H9 (cell line): ENCODE data around the gene TPSB2. TPM values are rescaled to one million over a fixed set of nuclear protein-coding genes. Genes with fewer than 3 reads are reported as not detected.
"Not testable (repeated sequence)": the region's sequence is repeated elsewhere in the genome, so short reads cannot be mapped to it uniquely, and the experiment has no call there.

Experiments
- DNase-seq: peaks from one replicate; pipeline ENCODE4 v3.0.0-alpha.2; 2017
- H2AFZ ChIP-seq: one replicate; pipeline ENCODE4 v1.6.1; 2013; ENCODE audit warnings: mild to moderate bottlenecking, low read length, control low read depth, moderate library complexity
- H2AK5ac ChIP-seq: 2 replicates; pipeline ENCODE4 v1.6.1; 2013; ENCODE audit warnings: low read length, control low read depth, mixed read lengths; ENCODE audit not compliant: insufficient read length
- H2BK120ac ChIP-seq: one replicate; pipeline ENCODE4 v1.6.1; 2013; ENCODE audit warnings: low read depth, mild to moderate bottlenecking, low read length, control low read depth, inconsistent platforms; ENCODE audit not compliant: poor library complexity, severe bottlenecking
- H2BK12ac ChIP-seq: 2 replicates; pipeline ENCODE4 v1.6.1; 2013; ENCODE audit warnings: low read length, control low read depth, mixed read lengths, low read depth; ENCODE audit not compliant: insufficient read length
- H2BK15ac ChIP-seq: 2 replicates; pipeline ENCODE4 v1.6.1; 2013; ENCODE audit warnings: low read depth, low read length, control low read depth
- H2BK20ac ChIP-seq: one replicate; pipeline ENCODE4 v1.6.1; 2013; ENCODE audit warnings: low read depth, mild to moderate bottlenecking, low read length, control low read depth, inconsistent platforms; ENCODE audit not compliant: poor library complexity, severe bottlenecking
- H2BK5ac ChIP-seq: 2 replicates; pipeline ENCODE4 v1.6.1; 2013; ENCODE audit warnings: low read length, control low read depth, mixed read lengths; ENCODE audit not compliant: insufficient read length
- H3K14ac ChIP-seq: 2 replicates; pipeline ENCODE4 v1.6.1; 2013; ENCODE audit warnings: low read length, control low read depth; ENCODE audit not compliant: insufficient read depth
- H3K18ac ChIP-seq: 2 replicates; pipeline ENCODE4 v1.6.1; 2013; ENCODE audit warnings: low read depth, mild to moderate bottlenecking, mixed read lengths, low read length, control low read depth; ENCODE audit not compliant: insufficient read length
- H3K23ac ChIP-seq: 2 replicates; pipeline ENCODE4 v1.6.1; 2013; ENCODE audit warnings: low read length, control low read depth, mixed read lengths, low read depth; ENCODE audit not compliant: insufficient read length
- H3K23me2 ChIP-seq: 2 replicates; pipeline ENCODE4 v1.6.1; 2013; ENCODE audit warnings: low read depth, mild to moderate bottlenecking, mixed read lengths, low read length, control low read depth; ENCODE audit not compliant: insufficient read length, poor library complexity, severe bottlenecking
- H3K27ac ChIP-seq: 2 replicates; pipeline ENCODE4 v1.5.1; 2013; ENCODE audit warnings: low read length, control low read depth, mixed read lengths, low read depth; ENCODE audit not compliant: insufficient read length
- H3K27me3 ChIP-seq: 2 replicates; pipeline ENCODE4 v1.6.1; 2013; ENCODE audit warnings: low read length, control low read depth, inconsistent platforms; ENCODE audit not compliant: insufficient read depth
- H3K4ac ChIP-seq: 2 replicates; pipeline ENCODE4 v1.6.1; 2013; ENCODE audit warnings: low read depth, mild to moderate bottlenecking, control low read depth, inconsistent platforms, low read length, moderate library complexity
- H3K4me1 ChIP-seq: 2 replicates; pipeline ENCODE4 v1.6.1; 2013; ENCODE audit warnings: low read length, control low read depth, inconsistent platforms; ENCODE audit not compliant: insufficient read depth
- H3K4me2 ChIP-seq: 2 replicates; pipeline ENCODE4 v1.6.1; 2013; ENCODE audit warnings: low read length, control low read depth, mixed read lengths; ENCODE audit not compliant: insufficient read length, insufficient read depth
- H3K56ac ChIP-seq: 2 replicates; pipeline ENCODE4 v1.6.1; 2013; ENCODE audit warnings: low read depth, mild to moderate bottlenecking, mixed read lengths, low read length, control low read depth; ENCODE audit not compliant: insufficient read length
- H3K79me1 ChIP-seq: 2 replicates; pipeline ENCODE4 v1.6.1; 2013; ENCODE audit warnings: low read depth, mild to moderate bottlenecking, moderate library complexity, low read length, control low read depth, inconsistent platforms; ENCODE audit not compliant: insufficient read depth, poor library complexity, severe bottlenecking
- H3K79me2 ChIP-seq: 2 replicates; pipeline ENCODE4 v1.6.1; 2013; ENCODE audit warnings: low read length, control low read depth, inconsistent platforms; ENCODE audit not compliant: insufficient read depth
- H3K9ac ChIP-seq: 2 replicates; pipeline ENCODE4 v1.6.1; 2013; ENCODE audit warnings: low read length, control low read depth, mixed read lengths; ENCODE audit not compliant: insufficient read length; ENCODE audit errors: extremely low read depth
- H3K9me3 ChIP-seq: one replicate; pipeline ENCODE4 v1.6.1; 2013; ENCODE audit warnings: low read depth, low read length, inconsistent platforms; ENCODE audit not compliant: control insufficient read depth
- H3T11ph ChIP-seq: one replicate; pipeline ENCODE4 v1.6.1; 2013; ENCODE audit warnings: mild to moderate bottlenecking, low read length, control low read depth, inconsistent platforms
- H4K20me1 ChIP-seq: one replicate; pipeline ENCODE4 v1.6.1; 2013; ENCODE audit not compliant: control insufficient read depth, insufficient read length, insufficient read depth
- H4K5ac ChIP-seq: 2 replicates; pipeline ENCODE4 v1.6.1; 2013; ENCODE audit warnings: low read depth, mild to moderate bottlenecking, mixed read lengths, low read length, control low read depth; ENCODE audit not compliant: insufficient read length
- H4K8ac ChIP-seq: replicated peaks from 2 replicates; pipeline ENCODE4 v1.6.1; 2013; ENCODE audit warnings: low read length, control low read depth, mixed read lengths, low read depth; ENCODE audit not compliant: insufficient read length
- H4K91ac ChIP-seq: 2 replicates; pipeline ENCODE4 v1.6.1; 2013; ENCODE audit warnings: low read depth, mild to moderate bottlenecking, moderate library complexity, mixed read lengths, low read length, control low read depth; ENCODE audit not compliant: insufficient read length
- H3K27ac Mint-ChIP-seq, 3 experiments: 2 replicates in 2 of 3; 3 replicates in 1 of 3; pipeline ENCODE4 v1.8.0; 2020 to 2021; ENCODE audit warnings: mixed read lengths in 3 of 3, mild to moderate bottlenecking in 1 of 3, moderate library complexity in 1 of 3
- H3K27me3 Mint-ChIP-seq: 2 replicates; pipeline ENCODE4 v1.8.0; 2021; ENCODE audit warnings: low read depth, mild to moderate bottlenecking, moderate library complexity, mixed read lengths
- H3K36me3 Mint-ChIP-seq, 3 experiments: 2 replicates in 2 of 3; 3 replicates in 1 of 3; pipeline ENCODE4 v1.8.0; 2020 to 2021; ENCODE audit warnings: low read depth in 3 of 3, mixed read lengths in 3 of 3; ENCODE audit not compliant: insufficient read depth in 1 of 3
- H3K4me1 Mint-ChIP-seq, 2 experiments: 2 replicates each; pipeline ENCODE4 v1.8.0; 2020; ENCODE audit warnings: mixed read lengths in 2 of 2
- H3K4me3 Mint-ChIP-seq, 2 experiments: 2 replicates in 1 of 2; 3 replicates in 1 of 2; pipeline ENCODE4 v1.8.0; 2020 to 2021; ENCODE audit warnings: mild to moderate bottlenecking in 2 of 2, mixed read lengths in 2 of 2, moderate library complexity in 1 of 2
- H3K9me3 Mint-ChIP-seq, 2 experiments: 2 replicates in 1 of 2; 3 replicates in 1 of 2; pipeline ENCODE4 v1.8.0; 2020; ENCODE audit warnings: mild to moderate bottlenecking in 2 of 2, mixed read lengths in 2 of 2, moderate library complexity in 1 of 2
- CTCF ChIP-seq: fragments of 200-600 bp; sonication (generic); conservative IDR thresholded peaks from 3 replicates; pipeline ENCODE4 v1.8.0; 2021; ENCODE audit warnings: antibody characterized with exemption, mild to moderate bottlenecking
- WGBS: extraction: QIAGEN DNeasy Blood & Tissue Kit; methylation state at CpG from one replicate; pipeline ENCODE4 v1.1.7; 2013; ENCODE audit warnings: missing lambda C conversion rate, low lambda C conversion rate, mixed read lengths; ENCODE audit not compliant: insufficient read length; ENCODE audit errors: extremely low coverage; 5-methylcytosine and 5-hydroxymethylcytosine counted together
- total RNA-seq: library from RNA; stranded (reverse); gene quantifications from 2 replicates; pipeline ENCODE4 v1.2.1, GENCODE V29; 2021

Gene TPSB2
- total RNA-seq, 1 experiment from 2014 or later, result not detected

GRCh38 chr16:1244881-1245280 lies 14.9 kb upstream of the TPSB2 start:
- H3K4ac ChIP-seq, result no peak overlapping the region
- H3K9me3 Mint-ChIP-seq, result peaks cover 2 to 5% of the 10 kb centered on the region in 2 experiments; a peak in 4 of 5 replicates
- H3K27ac Mint-ChIP-seq, result no peak overlapping the region
- no peak overlapping the region for H2BK20ac ChIP-seq
- WGBS, result no CpG with 5 or more reads among the region's 12 CpGs
- no peak overlapping the region for H2BK5ac ChIP-seq
- no peak overlapping the region for H4K5ac ChIP-seq
- DNase-seq, result no peak
- no peaks in the 10 kb centered on the region for H3K23me2 ChIP-seq
- TF ChIP-seq CTCF, result no peak
- no peak overlapping the region for H3K4me3 Mint-ChIP-seq
- H3K9me3 ChIP-seq, result no peaks in the 10 kb centered on the region
- no peak overlapping the region for H4K91ac ChIP-seq
- H3K79me2 ChIP-seq, result no peaks in the 10 kb centered on the region
- no peaks in the 10 kb centered on the region; the same call in 1 of the 2 replicates for H3K27me3 ChIP-seq
- no peak overlapping the region for H2AK5ac ChIP-seq
- no peak overlapping the region for H3K56ac ChIP-seq
- H3K14ac ChIP-seq, result no peak overlapping the region
- no peak overlapping the region for H3K23ac ChIP-seq
- H3K27me3 Mint-ChIP-seq, result peaks cover 44% of the 10 kb centered on the region
- H3K18ac ChIP-seq, result no peak overlapping the region
- no peaks in the 10 kb centered on the region; a peak in 1 of 7 replicates for H3K36me3 Mint-ChIP-seq
- H3K9ac ChIP-seq, result no peak overlapping the region
- H3T11ph ChIP-seq, result no peak overlapping the region
- H2AFZ ChIP-seq, result no peak overlapping the region
- no peak overlapping the region for H2BK12ac ChIP-seq
- no peaks in the 10 kb centered on the region for H3K79me1 ChIP-seq
- H2BK120ac ChIP-seq, result no peak overlapping the region
- H4K8ac ChIP-seq, result no peak overlapping the region
- H3K4me1 Mint-ChIP-seq, result peaks cover 0 to 3% of the 10 kb centered on the region in 2 experiments; a peak in 1 of 4 replicates
- H3K4me1 ChIP-seq, result no peaks in the 10 kb centered on the region
- H3K27ac ChIP-seq, result no peak overlapping the region
- no peak overlapping the region for H2BK15ac ChIP-seq
- no peaks in the 10 kb centered on the region for H4K20me1 ChIP-seq
- H3K4me2 ChIP-seq, result no peak overlapping the region

- H3K9me3 ChIP-seq, H4K5ac ChIP-seq, H3K4ac ChIP-seq, H2BK15ac ChIP-seq, H4K91ac ChIP-seq, H3K79me1 ChIP-seq, H2AK5ac ChIP-seq, H2AFZ ChIP-seq, H3K23me2 ChIP-seq, H2BK20ac ChIP-seq, H3K14ac ChIP-seq, H4K20me1 ChIP-seq, H3K27ac Mint-ChIP-seq, H3K9ac ChIP-seq, H3K9me3 Mint-ChIP-seq, H3K79me2 ChIP-seq, H3K4me1 ChIP-seq, H3K4me1 Mint-ChIP-seq, H2BK120ac ChIP-seq, H3K18ac ChIP-seq, H3K4me3 Mint-ChIP-seq, H3K23ac ChIP-seq, H3T11ph ChIP-seq, H3K56ac ChIP-seq, H3K36me3 Mint-ChIP-seq, DNase-seq, H3K27ac ChIP-seq, H2BK12ac ChIP-seq, H4K8ac ChIP-seq, H2BK5ac ChIP-seq, H3K27me3 ChIP-seq, H3K4me2 ChIP-seq: not testable (repeated sequence)
- WGBS, result no CpG with 5 or more reads among the region's 32 CpGs
- H3K27me3 Mint-ChIP-seq, result peaks cover 44% of the 10 kb centered on the region
These were observed 14.2 kb upstream of the TPSB2 start for GRCh38 chr16:1243907-1244850.
